GM12864 (cell line): ENCODE data around the gene PAX2.

Experiments
- DNase-seq: peaks from one replicate; pipeline ENCODE4 v3.0.0-alpha.2; 2011; ENCODE audit warnings: low read depth
- H3K4me3 ChIP-seq: 2 replicates; pipeline ENCODE4 v1.5.1; 2011; ENCODE audit warnings: mild to moderate bottlenecking, low read depth, low read length, control low read depth
- TF ChIP-seq, protein P1 (sequence below): IDR thresholded peaks from 2 replicates; pipeline ENCODE4 v1.5.1; 2011; ENCODE audit warnings: low read depth, mild to moderate bottlenecking, moderate library complexity, low read length, control low read depth, inconsistent platforms; ENCODE audit errors: missing control alignments

PAX2 gene

DNA sequence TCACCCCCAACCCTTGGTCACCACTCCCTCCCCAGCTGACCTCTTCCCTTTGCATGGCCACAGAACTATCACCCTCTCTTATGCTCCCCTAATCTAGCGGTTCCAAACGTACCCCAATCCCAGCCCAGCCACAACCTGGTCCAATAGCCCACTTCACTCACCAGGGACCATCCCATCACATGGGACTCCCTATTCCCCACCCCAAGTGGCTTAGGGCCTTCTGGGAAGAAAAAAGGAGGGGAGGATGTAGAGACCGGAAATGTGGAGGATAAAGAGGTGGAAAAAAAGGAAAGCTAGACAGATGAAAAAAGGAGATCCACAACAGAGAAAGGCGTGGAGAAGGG, 30.3 kb upstream of the PAX2 start:
- TF ChIP-seq, protein P1, sequence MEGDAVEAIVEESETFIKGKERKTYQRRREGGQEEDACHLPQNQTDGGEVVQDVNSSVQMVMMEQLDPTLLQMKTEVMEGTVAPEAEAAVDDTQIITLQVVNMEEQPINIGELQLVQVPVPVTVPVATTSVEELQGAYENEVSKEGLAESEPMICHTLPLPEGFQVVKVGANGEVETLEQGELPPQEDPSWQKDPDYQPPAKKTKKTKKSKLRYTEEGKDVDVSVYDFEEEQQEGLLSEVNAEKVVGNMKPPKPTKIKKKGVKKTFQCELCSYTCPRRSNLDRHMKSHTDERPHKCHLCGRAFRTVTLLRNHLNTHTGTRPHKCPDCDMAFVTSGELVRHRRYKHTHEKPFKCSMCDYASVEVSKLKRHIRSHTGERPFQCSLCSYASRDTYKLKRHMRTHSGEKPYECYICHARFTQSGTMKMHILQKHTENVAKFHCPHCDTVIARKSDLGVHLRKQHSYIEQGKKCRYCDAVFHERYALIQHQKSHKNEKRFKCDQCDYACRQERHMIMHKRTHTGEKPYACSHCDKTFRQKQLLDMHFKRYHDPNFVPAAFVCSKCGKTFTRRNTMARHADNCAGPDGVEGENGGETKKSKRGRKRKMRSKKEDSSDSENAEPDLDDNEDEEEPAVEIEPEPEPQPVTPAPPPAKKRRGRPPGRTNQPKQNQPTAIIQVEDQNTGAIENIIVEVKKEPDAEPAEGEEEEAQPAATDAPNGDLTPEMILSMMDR, result no peak
- DNase-seq, result no peak
- H3K4me3 ChIP-seq, result no peak overlapping the region

- TF ChIP-seq, protein P1, result no peak
- no peak for DNase-seq
- no peak overlapping the region for H3K4me3 ChIP-seq
These were observed 29.7 kb upstream of the PAX2 start for GRCh38 chr10:100715445-100716385.

- DNase-seq, result no peak
- no peak overlapping the region for H3K4me3 ChIP-seq
- TF ChIP-seq, protein P1, result no peak
These were observed 28.2 kb upstream of the PAX2 start for GRCh38 chr10:100717166-100717565.

DNA sequence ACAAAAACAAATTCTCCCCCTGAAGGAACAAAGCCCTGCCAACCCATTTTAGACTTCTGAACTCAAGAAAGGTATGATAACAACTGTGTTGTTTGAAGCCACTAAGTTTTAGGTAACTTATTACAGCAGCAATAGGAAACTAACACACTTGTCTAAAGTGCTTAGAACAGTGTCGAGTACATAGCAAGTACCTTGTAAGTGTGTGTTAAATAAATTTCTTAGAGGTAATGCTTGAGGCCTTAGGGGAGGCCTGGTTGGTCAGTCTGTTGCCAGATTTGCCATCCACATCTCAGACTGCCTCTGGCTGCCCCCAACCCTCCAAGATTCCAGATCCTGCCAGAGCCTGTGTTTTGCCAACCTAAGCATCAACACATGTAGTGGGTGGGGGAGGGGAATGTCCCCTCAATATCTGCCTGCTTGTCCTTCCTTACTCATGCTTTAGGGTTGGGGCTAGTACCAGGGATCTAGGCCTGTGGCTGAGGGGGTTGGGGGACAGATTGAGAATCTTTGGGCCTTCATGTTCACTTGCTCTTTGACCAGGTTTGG, 27.1 kb upstream of the PAX2 start:
- TF ChIP-seq, protein P1, result no peak

DNA sequence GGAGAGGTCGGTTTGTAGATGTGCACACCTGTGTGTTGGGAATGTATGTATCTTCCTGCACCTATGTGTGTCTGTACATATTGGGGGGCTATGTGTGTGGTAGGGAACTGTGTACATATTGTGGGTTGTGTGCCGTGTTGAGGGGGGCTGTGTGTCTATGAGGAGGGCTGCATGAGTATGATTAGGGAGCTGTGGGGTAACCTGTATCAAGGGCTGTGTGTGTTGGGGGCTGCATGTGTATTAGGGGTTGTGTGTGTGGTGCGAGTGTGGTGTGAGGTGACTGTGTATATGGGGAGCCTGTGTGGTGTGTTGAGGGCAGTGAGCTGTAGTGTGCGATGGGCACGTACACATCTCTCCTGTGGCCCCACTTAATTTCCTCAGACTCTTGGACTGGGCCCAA, 22.2 kb upstream of the PAX2 start:
- no peak overlapping the region for H3K4me3 ChIP-seq
- TF ChIP-seq, protein P1, result no peak
- DNase-seq, result no peak

More for the DNA sequence above, 27.1 kb upstream of the PAX2 start:
- H3K4me3 ChIP-seq, result no peak overlapping the region
- no peak for DNase-seq

- DNase-seq, result no peak
- H3K4me3 ChIP-seq, result no peak overlapping the region
- TF ChIP-seq, protein P1, result no peak
These were observed 21.4 kb upstream of the PAX2 start for GRCh38 chr10:100723770-100724530.
